Tibial nerve (tissue), 3 donors: Measurements from ENCODE around the gene ERF.

Source experiments
- CTCF ChIP-seq, 5 experiments: fragments of 200-600 bp in 3 of 5; fragments of 450-650 bp in 2 of 5; sonication (generic) in 3 of 5; IDR thresholded peaks; one replicate each; pipeline ENCODE4 v1.5.1; 2016 to 2019; ENCODE audit warnings: antibody characterized with exemption in 5 of 5, mild to moderate bottlenecking in 3 of 5, moderate library complexity in 2 of 5
- POLR2A ChIP-seq, 2 donors: fragments of 450-650 bp; IDR thresholded peaks; one replicate each; pipeline ENCODE4 v1.6.1; 2017; ENCODE audit warnings: antibody characterized with exemption in 2 of 2, mild to moderate bottlenecking in 2 of 2, moderate library complexity in 2 of 2

- no peak for TF ChIP-seq CTCF (IDR thresholded peaks at IDR 0.05)
- TF ChIP-seq POLR2A (IDR thresholded peaks at IDR 0.05): no peak
Observed at GRCh38 chr19:42288881-42289555, 34.1 kb upstream of the ERF start.
